Breast epithelium (tissue), 4 donors: Measurements from ENCODE around the gene AP3S1. TPM values are rescaled to one million over a fixed set of nuclear protein-coding genes. Genes with fewer than 3 reads are reported as not detected.

Source experiments
- DNase-seq, 2 donors: peaks; one replicate each; pipeline ENCODE4 v3.0.0-alpha.2; 2019; ENCODE audit warnings: low spot score in 2 of 2
- H3K27ac ChIP-seq, 2 donors: fragments of 200-600 bp; sonication (generic) in 1 of 2; one replicate each; pipeline ENCODE4 v1.5.1; 2016 to 2019; ENCODE audit warnings: mild to moderate bottlenecking in 1 of 2
- H3K27me3 ChIP-seq, 2 donors: fragments of 200-600 bp; sonication (generic) in 1 of 2; one replicate each; pipeline versions ENCODE4 v1.5.1 to v1.6.0; 2017 to 2019; ENCODE audit warnings: control low read depth in 1 of 2, mild to moderate bottlenecking in 1 of 2
- H3K36me3 ChIP-seq: fragments of 200-600 bp; one replicate; pipeline ENCODE4 v1.5.1; 2019
- H3K4me1 ChIP-seq, 2 donors: fragments of 200-600 bp; sonication (generic); one replicate each; pipeline ENCODE4 v1.5.1; 2016 to 2019; ENCODE audit warnings: control low read depth in 1 of 2
- H3K4me3 ChIP-seq, 3 donors: fragments of 200-600 bp; sonication (generic); 1 replicate in 2 of 3; 2 replicates in 1 of 3; pipeline ENCODE4 v1.5.1; 2016 to 2019; ENCODE audit warnings: mild to moderate bottlenecking in 3 of 3, moderate library complexity in 2 of 3
- H3K9me3 ChIP-seq, 2 donors: fragments of 200-600 bp; sonication (generic) in 1 of 2; one replicate each; pipeline ENCODE4 v1.5.1; 2016 to 2019; ENCODE audit warnings: control low read depth in 1 of 2
- POLR2A ChIP-seq: fragments of 450-650 bp; IDR thresholded peaks from one replicate; pipeline ENCODE4 v1.6.1; 2016; ENCODE audit warnings: antibody characterized with exemption, mild to moderate bottlenecking, moderate library complexity
- POLR2AphosphoS5 ChIP-seq, 3 donors: sonication (generic); formaldehyde crosslinking; IDR thresholded peaks; one replicate each; pipeline ENCODE4 v1.6.1; 2017; ENCODE audit warnings: antibody characterized with exemption in 3 of 3
- intact Hi-C: fragments of 100-400 bp; cut with DNase I; formaldehyde crosslinking; loops from one replicate; pipeline ENCODE4 v1.15.1; 2023; ENCODE audit warnings: low total_unique reads
- total RNA-seq, 3 donors: library from RNA; depleted of rRNA; stranded (reverse); fragments of >200 nt; gene quantifications; one replicate each; pipeline ENCODE4 v1.1.0, GENCODE V29; 2016
- TF ChIP-seq, protein P1 (sequence below), 3 donors: fragments of 450-650 bp; IDR thresholded peaks; one replicate each; pipeline ENCODE4 v1.5.1; 2016 to 2017; ENCODE audit warnings: antibody characterized with exemption in 3 of 3, mild to moderate bottlenecking in 3 of 3, moderate library complexity in 3 of 3

AP3S1 gene
- total RNA-seq, 3 donors from 2014 or later, result 74.7 to 93.7 (median 89.9) TPM

GRCh38 chr5:115858396-115858795, 16.7 kb downstream of the AP3S1 start:
- Histone ChIP-seq H3K4me1 (no peaks in the 10 kb centered on the region), H3K9me3 (peaks cover 0 to 2% of the 10 kb centered on the region in 2 donors), H3K4me3 (no peak overlapping the region), H3K27me3 (no peaks in the 10 kb centered on the region), H3K36me3 (no peaks in the 10 kb centered on the region), H3K27ac (no peak overlapping the region)
- TF ChIP-seq POLR2A (no peak), POLR2AphosphoS5 (IDR thresholded peaks at IDR 0.05) (no peak)
- TF ChIP-seq, protein P1, sequence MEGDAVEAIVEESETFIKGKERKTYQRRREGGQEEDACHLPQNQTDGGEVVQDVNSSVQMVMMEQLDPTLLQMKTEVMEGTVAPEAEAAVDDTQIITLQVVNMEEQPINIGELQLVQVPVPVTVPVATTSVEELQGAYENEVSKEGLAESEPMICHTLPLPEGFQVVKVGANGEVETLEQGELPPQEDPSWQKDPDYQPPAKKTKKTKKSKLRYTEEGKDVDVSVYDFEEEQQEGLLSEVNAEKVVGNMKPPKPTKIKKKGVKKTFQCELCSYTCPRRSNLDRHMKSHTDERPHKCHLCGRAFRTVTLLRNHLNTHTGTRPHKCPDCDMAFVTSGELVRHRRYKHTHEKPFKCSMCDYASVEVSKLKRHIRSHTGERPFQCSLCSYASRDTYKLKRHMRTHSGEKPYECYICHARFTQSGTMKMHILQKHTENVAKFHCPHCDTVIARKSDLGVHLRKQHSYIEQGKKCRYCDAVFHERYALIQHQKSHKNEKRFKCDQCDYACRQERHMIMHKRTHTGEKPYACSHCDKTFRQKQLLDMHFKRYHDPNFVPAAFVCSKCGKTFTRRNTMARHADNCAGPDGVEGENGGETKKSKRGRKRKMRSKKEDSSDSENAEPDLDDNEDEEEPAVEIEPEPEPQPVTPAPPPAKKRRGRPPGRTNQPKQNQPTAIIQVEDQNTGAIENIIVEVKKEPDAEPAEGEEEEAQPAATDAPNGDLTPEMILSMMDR (IDR thresholded peaks at IDR 0.05), result no peak
- DNase-seq, result no peak
- intact Hi-C loops, result no loop called here

GRCh38 chr5:115859378-115859777, 17.6 kb downstream of the AP3S1 start:
- Histone ChIP-seq H3K36me3 (no peaks in the 10 kb centered on the region), H3K4me3 (no peak overlapping the region), H3K27me3 (no peaks in the 10 kb centered on the region), H3K4me1 (no peaks in the 10 kb centered on the region), H3K9me3 (peaks cover 0 to 9% of the 10 kb centered on the region in 2 donors), H3K27ac (no peak overlapping the region)
- TF ChIP-seq, protein P1 (IDR thresholded peaks at IDR 0.05), result no peak
- TF ChIP-seq POLR2AphosphoS5 (IDR thresholded peaks at IDR 0.05), result no peak
- TF ChIP-seq POLR2A, result no peak
- intact Hi-C loops, result no loop called here
- DNase-seq, result no peak

DNA sequence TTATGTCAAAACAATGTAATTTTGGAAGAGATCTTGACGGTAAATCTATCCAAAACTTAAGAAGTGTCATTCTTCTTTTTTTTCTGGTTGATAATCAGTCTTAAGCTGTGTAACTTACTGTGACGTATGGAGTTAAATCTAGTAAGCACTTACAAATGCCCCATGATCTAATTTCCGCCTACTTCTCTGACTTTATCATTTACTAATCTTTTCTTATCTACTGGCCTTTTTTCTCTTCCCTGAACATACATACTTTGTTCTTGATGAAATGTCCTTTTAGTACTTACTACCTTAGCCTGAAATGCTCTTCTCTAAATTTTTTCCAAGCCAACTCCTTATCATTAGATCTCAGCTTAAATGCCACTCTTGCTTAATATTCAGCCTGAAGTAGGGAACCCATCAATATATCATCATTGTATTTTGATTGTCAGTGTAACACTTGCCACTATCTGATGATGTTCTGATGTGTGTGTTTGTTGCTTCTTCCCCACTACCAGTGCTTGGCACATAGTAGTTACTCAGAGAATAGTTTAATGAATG, 27.6 kb downstream of the AP3S1 start:
- no peaks in the 10 kb centered on the region for H3K9me3 ChIP-seq
- H3K4me3 ChIP-seq, result no peak overlapping the region
- H3K27me3 ChIP-seq, result no peaks in the 10 kb centered on the region
- intact Hi-C loops, result no loop called here
- H3K27ac ChIP-seq, result no peak overlapping the region
- DNase-seq, result no peak
- H3K4me1 ChIP-seq, result no peaks in the 10 kb centered on the region
- no peaks in the 10 kb centered on the region for H3K36me3 ChIP-seq
- TF ChIP-seq POLR2A (no peak), POLR2AphosphoS5 (IDR thresholded peaks at IDR 0.05) (no peak)
- TF ChIP-seq, protein P1 (IDR thresholded peaks at IDR 0.05), result no peak

GRCh38 chr5:115872447-115872846, 30.7 kb downstream of the AP3S1 start:
- H3K4me1 ChIP-seq, result no peaks in the 10 kb centered on the region
- no peaks in the 10 kb centered on the region for H3K9me3 ChIP-seq
- DNase-seq, result no peak
- no peak overlapping the region for H3K27ac ChIP-seq
- intact Hi-C loops, result no loop called here
- no peak for TF ChIP-seq POLR2AphosphoS5 (IDR thresholded peaks at IDR 0.05)
- TF ChIP-seq POLR2A, result no peak
- TF ChIP-seq, protein P1 (IDR thresholded peaks at IDR 0.05), result no peak
- no peak overlapping the region for H3K4me3 ChIP-seq
- H3K36me3 ChIP-seq, result no peaks in the 10 kb centered on the region
- H3K27me3 ChIP-seq, result no peaks in the 10 kb centered on the region

GRCh38 chr5:115873392-115873791, 31.7 kb downstream of the AP3S1 start:
- no peaks in the 10 kb centered on the region for H3K4me1 ChIP-seq
- TF ChIP-seq, protein P1 (IDR thresholded peaks at IDR 0.05), result no peak
- TF ChIP-seq POLR2AphosphoS5 (IDR thresholded peaks at IDR 0.05) (no peak), POLR2A (no peak)

More at GRCh38 chr5:115873392-115873791, 31.7 kb downstream of the AP3S1 start:
- Histone ChIP-seq H3K27ac (no peak overlapping the region), H3K4me3 (no peak overlapping the region), H3K9me3 (no peaks in the 10 kb centered on the region), H3K27me3 (no peaks in the 10 kb centered on the region), H3K36me3 (no peaks in the 10 kb centered on the region)
- intact Hi-C loops, result no loop called here
- DNase-seq, result no peak
